H1 (cell line): ENCODE results near the gene STEEP1.

Source experiments
- POLR2A ChIP-seq, 2 experiments: IDR thresholded peaks; 1 replicate in 1 of 2; 2 replicates in 1 of 2; pipeline ENCODE4 v1.6.1; 2011; ENCODE audit warnings: low read depth in 2 of 2, low read length in 2 of 2, mild to moderate bottlenecking in 2 of 2; ENCODE audit errors: control extremely low read depth in 1 of 2
- RAD21 ChIP-seq, 2 experiments: IDR thresholded peaks in 1 of 2; conservative IDR thresholded peaks in 1 of 2; 2 replicates each; pipeline ENCODE4 v1.6.1; 2011; ENCODE audit warnings: low read depth in 2 of 2, low read length in 2 of 2, improper control_type of control experiment in 1 of 2, inconsistent platforms in 1 of 2, mild to moderate bottlenecking in 1 of 2, moderate library complexity in 1 of 2
- SRF ChIP-seq: IDR thresholded peaks from 2 replicates; pipeline ENCODE4 v1.6.1; 2011; ENCODE audit warnings: mild to moderate bottlenecking, low read depth, low read length, moderate library complexity
- SUZ12 ChIP-seq: fragments of 200-600 bp; sonication (generic); IDR thresholded peaks from 2 replicates; pipeline ENCODE4 v1.6.1; 2012; ENCODE audit warnings: mild to moderate bottlenecking, inconsistent platforms, low read length, moderate library complexity, mixed read lengths
- ZNF274 ChIP-seq: IDR thresholded peaks from 2 replicates; pipeline ENCODE4 v1.7.0; 2012; ENCODE audit warnings: low read length, borderline replicate concordance; ENCODE audit errors: extremely low read depth
- TF ChIP-seq, protein P1 (sequence below), 3 experiments: IDR thresholded peaks; 1 replicate in 2 of 3; 2 replicates in 1 of 3; pipeline versions ENCODE4 v1.5.1 to v1.6.1; 2011; ENCODE audit warnings: low read length in 3 of 3, mild to moderate bottlenecking in 3 of 3, inconsistent platforms in 2 of 3, low read depth in 1 of 3, moderate library complexity in 1 of 3; ENCODE audit not compliant: insufficient read depth in 1 of 3; ENCODE audit errors: control extremely low read depth in 1 of 3
- TF ChIP-seq, protein P2 (sequence below): IDR thresholded peaks from 2 replicates; pipeline ENCODE4 v1.6.1; 2011; ENCODE audit warnings: low read length, improper control_type of control experiment
- TF ChIP-seq, protein P3 (sequence below): IDR thresholded peaks from 2 replicates; pipeline ENCODE4 v1.6.1; 2011; ENCODE audit warnings: low read depth, mild to moderate bottlenecking, low read length; ENCODE audit not compliant: insufficient read depth
- TF ChIP-seq, protein P4 (sequence below): fragments of 300-600 bp; sonication (generic); IDR thresholded peaks from 2 replicates; pipeline ENCODE4 v1.7.1; 2012; ENCODE audit warnings: low read length, moderate library complexity, mild to moderate bottlenecking, inconsistent platforms; ENCODE audit not compliant: insufficient replicate concordance

DNA sequence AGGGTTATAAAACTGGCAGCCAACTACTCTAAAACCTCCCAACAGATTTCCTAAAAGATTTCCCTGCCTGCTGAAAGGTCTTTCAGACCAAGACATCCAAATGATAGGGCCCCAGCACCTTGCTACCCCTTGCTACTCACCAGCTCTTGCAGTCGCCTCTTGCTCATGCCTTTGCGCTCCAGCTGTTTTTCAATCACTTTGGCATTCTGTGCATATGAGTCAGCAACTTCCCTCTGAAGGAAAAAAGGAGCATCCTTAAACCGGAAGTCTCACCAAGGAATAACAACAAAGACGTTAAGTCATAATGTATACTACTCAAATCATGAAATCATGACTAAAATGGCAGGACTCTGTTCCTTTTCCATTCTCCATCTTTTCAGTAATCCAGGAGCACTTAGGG is 24.0 kb downstream of the STEEP1 start:
- TF ChIP-seq POLR2A (IDR thresholded peaks at IDR 0.05; ENCODE audit: control extremely low read depth in 1 of 2, low read depth in 2 of 2, low read length in 2 of 2) (no peak), RAD21 (IDR thresholded peaks at IDR 0.05 in 1 of 2, conservative IDR thresholded peaks at IDR 0.05 in 1 of 2; ENCODE audit: low read depth in 2 of 2, low read length in 2 of 2) (no peak), SUZ12 (no peak), SRF (no peak), ZNF274 (no peak)
- TF ChIP-seq, protein P1, sequence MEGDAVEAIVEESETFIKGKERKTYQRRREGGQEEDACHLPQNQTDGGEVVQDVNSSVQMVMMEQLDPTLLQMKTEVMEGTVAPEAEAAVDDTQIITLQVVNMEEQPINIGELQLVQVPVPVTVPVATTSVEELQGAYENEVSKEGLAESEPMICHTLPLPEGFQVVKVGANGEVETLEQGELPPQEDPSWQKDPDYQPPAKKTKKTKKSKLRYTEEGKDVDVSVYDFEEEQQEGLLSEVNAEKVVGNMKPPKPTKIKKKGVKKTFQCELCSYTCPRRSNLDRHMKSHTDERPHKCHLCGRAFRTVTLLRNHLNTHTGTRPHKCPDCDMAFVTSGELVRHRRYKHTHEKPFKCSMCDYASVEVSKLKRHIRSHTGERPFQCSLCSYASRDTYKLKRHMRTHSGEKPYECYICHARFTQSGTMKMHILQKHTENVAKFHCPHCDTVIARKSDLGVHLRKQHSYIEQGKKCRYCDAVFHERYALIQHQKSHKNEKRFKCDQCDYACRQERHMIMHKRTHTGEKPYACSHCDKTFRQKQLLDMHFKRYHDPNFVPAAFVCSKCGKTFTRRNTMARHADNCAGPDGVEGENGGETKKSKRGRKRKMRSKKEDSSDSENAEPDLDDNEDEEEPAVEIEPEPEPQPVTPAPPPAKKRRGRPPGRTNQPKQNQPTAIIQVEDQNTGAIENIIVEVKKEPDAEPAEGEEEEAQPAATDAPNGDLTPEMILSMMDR (IDR thresholded peaks at IDR 0.05; ENCODE audit: control extremely low read depth in 1 of 3, insufficient read depth in 1 of 3, low read depth in 1 of 3, low read length in 3 of 3): no peak
- TF ChIP-seq, protein P2, sequence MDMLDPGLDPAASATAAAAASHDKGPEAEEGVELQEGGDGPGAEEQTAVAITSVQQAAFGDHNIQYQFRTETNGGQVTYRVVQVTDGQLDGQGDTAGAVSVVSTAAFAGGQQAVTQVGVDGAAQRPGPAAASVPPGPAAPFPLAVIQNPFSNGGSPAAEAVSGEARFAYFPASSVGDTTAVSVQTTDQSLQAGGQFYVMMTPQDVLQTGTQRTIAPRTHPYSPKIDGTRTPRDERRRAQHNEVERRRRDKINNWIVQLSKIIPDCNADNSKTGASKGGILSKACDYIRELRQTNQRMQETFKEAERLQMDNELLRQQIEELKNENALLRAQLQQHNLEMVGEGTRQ: no peak
- TF ChIP-seq, protein P3, sequence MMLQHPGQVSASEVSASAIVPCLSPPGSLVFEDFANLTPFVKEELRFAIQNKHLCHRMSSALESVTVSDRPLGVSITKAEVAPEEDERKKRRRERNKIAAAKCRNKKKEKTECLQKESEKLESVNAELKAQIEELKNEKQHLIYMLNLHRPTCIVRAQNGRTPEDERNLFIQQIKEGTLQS: no peak
- TF ChIP-seq, protein P4, sequence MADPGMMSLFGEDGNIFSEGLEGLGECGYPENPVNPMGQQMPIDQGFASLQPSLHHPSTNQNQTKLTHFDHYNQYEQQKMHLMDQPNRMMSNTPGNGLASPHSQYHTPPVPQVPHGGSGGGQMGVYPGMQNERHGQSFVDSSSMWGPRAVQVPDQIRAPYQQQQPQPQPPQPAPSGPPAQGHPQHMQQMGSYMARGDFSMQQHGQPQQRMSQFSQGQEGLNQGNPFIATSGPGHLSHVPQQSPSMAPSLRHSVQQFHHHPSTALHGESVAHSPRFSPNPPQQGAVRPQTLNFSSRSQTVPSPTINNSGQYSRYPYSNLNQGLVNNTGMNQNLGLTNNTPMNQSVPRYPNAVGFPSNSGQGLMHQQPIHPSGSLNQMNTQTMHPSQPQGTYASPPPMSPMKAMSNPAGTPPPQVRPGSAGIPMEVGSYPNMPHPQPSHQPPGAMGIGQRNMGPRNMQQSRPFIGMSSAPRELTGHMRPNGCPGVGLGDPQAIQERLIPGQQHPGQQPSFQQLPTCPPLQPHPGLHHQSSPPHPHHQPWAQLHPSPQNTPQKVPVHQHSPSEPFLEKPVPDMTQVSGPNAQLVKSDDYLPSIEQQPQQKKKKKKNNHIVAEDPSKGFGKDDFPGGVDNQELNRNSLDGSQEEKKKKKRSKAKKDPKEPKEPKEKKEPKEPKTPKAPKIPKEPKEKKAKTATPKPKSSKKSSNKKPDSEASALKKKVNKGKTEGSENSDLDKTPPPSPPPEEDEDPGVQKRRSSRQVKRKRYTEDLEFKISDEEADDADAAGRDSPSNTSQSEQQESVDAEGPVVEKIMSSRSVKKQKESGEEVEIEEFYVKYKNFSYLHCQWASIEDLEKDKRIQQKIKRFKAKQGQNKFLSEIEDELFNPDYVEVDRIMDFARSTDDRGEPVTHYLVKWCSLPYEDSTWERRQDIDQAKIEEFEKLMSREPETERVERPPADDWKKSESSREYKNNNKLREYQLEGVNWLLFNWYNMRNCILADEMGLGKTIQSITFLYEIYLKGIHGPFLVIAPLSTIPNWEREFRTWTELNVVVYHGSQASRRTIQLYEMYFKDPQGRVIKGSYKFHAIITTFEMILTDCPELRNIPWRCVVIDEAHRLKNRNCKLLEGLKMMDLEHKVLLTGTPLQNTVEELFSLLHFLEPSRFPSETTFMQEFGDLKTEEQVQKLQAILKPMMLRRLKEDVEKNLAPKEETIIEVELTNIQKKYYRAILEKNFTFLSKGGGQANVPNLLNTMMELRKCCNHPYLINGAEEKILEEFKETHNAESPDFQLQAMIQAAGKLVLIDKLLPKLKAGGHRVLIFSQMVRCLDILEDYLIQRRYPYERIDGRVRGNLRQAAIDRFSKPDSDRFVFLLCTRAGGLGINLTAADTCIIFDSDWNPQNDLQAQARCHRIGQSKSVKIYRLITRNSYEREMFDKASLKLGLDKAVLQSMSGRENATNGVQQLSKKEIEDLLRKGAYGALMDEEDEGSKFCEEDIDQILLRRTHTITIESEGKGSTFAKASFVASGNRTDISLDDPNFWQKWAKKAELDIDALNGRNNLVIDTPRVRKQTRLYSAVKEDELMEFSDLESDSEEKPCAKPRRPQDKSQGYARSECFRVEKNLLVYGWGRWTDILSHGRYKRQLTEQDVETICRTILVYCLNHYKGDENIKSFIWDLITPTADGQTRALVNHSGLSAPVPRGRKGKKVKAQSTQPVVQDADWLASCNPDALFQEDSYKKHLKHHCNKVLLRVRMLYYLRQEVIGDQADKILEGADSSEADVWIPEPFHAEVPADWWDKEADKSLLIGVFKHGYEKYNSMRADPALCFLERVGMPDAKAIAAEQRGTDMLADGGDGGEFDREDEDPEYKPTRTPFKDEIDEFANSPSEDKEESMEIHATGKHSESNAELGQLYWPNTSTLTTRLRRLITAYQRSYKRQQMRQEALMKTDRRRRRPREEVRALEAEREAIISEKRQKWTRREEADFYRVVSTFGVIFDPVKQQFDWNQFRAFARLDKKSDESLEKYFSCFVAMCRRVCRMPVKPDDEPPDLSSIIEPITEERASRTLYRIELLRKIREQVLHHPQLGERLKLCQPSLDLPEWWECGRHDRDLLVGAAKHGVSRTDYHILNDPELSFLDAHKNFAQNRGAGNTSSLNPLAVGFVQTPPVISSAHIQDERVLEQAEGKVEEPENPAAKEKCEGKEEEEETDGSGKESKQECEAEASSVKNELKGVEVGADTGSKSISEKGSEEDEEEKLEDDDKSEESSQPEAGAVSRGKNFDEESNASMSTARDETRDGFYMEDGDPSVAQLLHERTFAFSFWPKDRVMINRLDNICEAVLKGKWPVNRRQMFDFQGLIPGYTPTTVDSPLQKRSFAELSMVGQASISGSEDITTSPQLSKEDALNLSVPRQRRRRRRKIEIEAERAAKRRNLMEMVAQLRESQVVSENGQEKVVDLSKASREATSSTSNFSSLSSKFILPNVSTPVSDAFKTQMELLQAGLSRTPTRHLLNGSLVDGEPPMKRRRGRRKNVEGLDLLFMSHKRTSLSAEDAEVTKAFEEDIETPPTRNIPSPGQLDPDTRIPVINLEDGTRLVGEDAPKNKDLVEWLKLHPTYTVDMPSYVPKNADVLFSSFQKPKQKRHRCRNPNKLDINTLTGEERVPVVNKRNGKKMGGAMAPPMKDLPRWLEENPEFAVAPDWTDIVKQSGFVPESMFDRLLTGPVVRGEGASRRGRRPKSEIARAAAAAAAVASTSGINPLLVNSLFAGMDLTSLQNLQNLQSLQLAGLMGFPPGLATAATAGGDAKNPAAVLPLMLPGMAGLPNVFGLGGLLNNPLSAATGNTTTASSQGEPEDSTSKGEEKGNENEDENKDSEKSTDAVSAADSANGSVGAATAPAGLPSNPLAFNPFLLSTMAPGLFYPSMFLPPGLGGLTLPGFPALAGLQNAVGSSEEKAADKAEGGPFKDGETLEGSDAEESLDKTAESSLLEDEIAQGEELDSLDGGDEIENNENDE: no peak
